ENCODE data around the gene SLC43A3. TPM values are rescaled to one million over a fixed set of nuclear protein-coding genes. Genes with fewer than 3 reads are reported as not detected.

The SLC43A3 gene
- total RNA-seq, 2 donors from 2014 or later: 31.7 to 61.3 TPM

DNA sequence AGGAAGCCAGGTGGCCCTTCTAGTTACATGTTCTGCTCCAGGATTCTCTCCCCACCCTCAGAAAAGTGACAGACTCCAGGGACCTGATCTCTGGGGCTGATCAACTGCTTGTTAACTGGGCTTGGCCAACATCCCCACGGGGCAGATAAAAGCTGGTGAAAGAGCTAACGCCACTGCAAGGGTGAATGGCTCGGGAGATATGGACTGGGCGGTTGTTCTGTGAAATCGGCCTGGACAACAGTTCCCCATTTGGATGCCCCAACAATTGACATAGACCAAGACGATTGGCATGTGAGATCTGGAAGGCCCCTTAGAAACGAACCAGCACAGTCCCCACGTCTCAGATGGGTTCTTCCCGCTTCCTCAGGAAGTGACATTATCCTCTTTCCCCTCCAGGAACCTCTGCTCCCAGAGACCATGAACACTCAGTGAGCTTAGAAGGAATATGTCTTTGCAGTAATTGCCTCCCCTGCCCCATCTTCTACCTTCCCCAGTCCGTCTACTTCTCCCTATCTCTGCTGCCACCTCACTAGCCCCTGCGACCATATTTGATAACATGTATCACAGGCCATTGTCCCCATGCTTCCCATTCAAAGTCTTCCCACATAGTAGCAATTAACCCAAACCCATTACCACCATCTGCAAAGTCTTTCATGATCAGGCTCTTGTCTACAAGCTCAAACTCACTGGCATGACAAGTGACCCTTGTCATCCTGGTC is 30.9 kb downstream of the SLC43A3 start:
- Histone ChIP-seq H3K27ac (no peak overlapping the region), H3K27me3 (no peaks in the 10 kb centered on the region), H3K4me1 (no peaks in the 10 kb centered on the region), H3K4me3 (no peak overlapping the region), H3K9me3 (no peaks in the 10 kb centered on the region), H3K36me3 (no peaks in the 10 kb centered on the region)
- TF ChIP-seq, protein P1, sequence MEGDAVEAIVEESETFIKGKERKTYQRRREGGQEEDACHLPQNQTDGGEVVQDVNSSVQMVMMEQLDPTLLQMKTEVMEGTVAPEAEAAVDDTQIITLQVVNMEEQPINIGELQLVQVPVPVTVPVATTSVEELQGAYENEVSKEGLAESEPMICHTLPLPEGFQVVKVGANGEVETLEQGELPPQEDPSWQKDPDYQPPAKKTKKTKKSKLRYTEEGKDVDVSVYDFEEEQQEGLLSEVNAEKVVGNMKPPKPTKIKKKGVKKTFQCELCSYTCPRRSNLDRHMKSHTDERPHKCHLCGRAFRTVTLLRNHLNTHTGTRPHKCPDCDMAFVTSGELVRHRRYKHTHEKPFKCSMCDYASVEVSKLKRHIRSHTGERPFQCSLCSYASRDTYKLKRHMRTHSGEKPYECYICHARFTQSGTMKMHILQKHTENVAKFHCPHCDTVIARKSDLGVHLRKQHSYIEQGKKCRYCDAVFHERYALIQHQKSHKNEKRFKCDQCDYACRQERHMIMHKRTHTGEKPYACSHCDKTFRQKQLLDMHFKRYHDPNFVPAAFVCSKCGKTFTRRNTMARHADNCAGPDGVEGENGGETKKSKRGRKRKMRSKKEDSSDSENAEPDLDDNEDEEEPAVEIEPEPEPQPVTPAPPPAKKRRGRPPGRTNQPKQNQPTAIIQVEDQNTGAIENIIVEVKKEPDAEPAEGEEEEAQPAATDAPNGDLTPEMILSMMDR (IDR thresholded peaks at IDR 0.05): no peak
- no peak for DNase-seq (ENCODE audit: low spot score)

DNA sequence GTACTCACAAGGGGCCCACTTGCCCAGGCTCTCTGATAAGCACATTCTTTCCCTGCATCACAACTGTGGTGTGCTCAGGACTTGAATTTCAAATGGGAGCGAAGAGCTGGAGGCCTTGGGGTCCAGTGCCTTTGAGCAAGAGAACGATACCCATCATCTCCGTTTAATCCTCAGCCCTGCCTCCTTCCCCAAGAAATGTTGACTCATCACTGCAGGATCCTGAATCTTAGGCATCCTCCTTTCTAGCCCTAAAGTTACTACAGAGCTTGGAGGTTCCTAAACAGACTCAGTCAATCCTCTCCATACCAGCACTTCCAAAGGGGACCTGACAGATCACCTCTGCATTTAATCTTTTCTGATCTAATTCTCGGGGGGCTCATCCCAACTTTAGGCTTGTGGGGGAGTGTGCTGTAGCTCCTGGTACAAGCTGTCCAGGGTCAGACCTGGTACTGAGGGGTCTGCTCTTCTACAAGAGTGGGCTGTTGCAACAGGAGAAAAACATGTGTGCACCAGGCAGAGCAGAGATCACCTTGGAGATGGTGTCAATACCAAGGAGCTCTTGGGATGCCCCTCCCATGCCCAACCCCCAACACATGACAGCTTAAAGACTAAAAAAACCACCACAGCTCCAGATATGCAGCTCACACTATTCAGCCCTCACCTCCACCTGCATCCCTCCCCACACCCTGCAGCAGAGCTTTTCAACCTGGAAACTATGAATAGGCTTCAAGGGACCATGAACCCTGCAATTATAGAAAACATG is 32.5 kb downstream of the SLC43A3 start:
- TF ChIP-seq, protein P1 (IDR thresholded peaks at IDR 0.05): no peak
- Histone ChIP-seq H3K27ac (no peak overlapping the region), H3K9me3 (no peaks in the 10 kb centered on the region), H3K4me3 (no peak overlapping the region), H3K4me1 (no peaks in the 10 kb centered on the region), H3K27me3 (no peaks in the 10 kb centered on the region), H3K36me3 (no peaks in the 10 kb centered on the region)
- no peak for DNase-seq (ENCODE audit: low spot score)

DNA sequence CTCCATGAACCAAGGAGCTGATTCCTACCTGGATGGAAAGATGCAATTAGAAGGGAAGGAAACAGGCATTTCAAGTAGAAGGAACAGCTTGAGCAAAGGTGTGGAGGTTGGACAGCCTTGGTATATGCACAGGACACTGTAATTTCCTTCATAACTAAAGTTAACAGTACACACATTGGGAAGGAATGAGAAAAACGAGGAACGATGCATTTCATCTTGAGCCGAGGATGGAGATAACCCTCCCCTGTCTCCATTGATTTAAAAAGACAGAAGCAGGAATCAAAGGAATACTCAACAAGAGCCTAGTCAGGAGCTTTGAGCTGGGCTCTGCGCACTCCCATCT is 34.2 kb downstream of the SLC43A3 start:
- DNase-seq (ENCODE audit: low spot score): no peak
- Histone ChIP-seq H3K27me3 (no peaks in the 10 kb centered on the region), H3K9me3 (no peaks in the 10 kb centered on the region), H3K4me3 (no peak overlapping the region), H3K4me1 (no peaks in the 10 kb centered on the region), H3K27ac (no peak overlapping the region), H3K36me3 (no peaks in the 10 kb centered on the region)
- TF ChIP-seq, protein P1 (IDR thresholded peaks at IDR 0.05): no peak

DNA sequence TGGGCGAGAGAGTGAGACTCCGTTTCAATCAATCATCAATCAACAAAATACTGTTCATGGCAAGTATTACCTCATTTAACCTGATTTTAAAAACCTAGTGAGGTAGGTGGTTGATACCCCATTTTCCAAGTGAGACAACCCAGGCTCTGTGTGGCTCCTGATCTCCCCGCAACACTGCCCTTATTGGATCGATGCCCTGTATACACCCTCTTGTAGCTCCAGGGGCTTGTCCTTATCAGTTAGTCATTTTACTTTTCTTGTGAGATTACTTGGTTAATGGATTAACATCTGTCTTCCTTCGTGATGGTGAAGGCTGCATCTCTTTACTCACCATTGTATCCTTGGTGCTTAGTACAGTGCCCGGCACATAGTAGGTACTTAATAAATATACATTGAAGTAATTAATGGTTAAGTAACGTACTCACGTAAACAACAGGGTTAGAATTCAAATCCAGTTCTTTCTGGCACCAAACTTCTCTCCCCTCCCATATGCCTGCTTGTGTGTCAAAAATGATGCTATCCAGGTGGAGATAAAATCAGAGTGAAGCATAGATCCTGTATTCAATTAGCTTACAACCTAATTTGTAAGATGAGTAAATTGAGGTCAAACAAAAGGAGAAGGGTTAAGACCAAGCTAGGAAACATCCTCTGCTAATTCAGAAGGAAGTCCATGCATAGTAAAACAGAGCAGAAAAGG is 34.7 kb downstream of the SLC43A3 start:
- no peak overlapping the region for H3K4me3 ChIP-seq
- H3K9me3 ChIP-seq: no peaks in the 10 kb centered on the region
- TF ChIP-seq, protein P1 (IDR thresholded peaks at IDR 0.05): no peak
- H3K4me1 ChIP-seq: no peaks in the 10 kb centered on the region
- no peak overlapping the region for H3K27ac ChIP-seq
- H3K27me3 ChIP-seq: no peaks in the 10 kb centered on the region
- no peak for DNase-seq (ENCODE audit: low spot score)
- H3K36me3 ChIP-seq: no peaks in the 10 kb centered on the region

DNA sequence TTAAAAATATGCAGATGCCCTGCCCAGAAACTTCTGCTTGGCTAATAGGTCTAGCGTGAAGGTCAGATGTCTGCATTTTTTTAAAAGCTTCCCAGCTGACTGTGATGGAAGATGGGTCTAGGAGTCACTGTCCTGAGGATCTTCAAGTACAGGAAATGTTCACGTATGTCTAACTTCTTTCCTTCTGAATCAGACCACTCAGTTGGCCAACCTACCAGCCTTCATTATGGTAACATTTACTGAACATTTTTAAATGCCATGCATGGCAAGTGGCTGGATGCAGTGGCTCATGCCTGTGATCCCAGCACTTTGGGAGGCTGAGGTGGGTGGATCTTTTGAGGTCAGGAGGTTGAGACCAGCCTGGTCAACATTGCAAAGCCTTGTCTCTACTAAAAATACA is 35.4 kb downstream of the SLC43A3 start:
- Histone ChIP-seq H3K36me3 (no peaks in the 10 kb centered on the region), H3K4me3 (no peak overlapping the region), H3K9me3 (no peaks in the 10 kb centered on the region), H3K27ac (no peak overlapping the region), H3K4me1 (no peaks in the 10 kb centered on the region), H3K27me3 (no peaks in the 10 kb centered on the region)
- DNase-seq (ENCODE audit: low spot score): no peak
- TF ChIP-seq, protein P1 (IDR thresholded peaks at IDR 0.05): no peak
